IPS-18c (cell line): ENCODE data around the gene GTSE1.

Experiments used
- H3K4me3 ChIP-seq: 2 replicates; pipeline ENCODE4 v1.7.0; 2013; ENCODE audit warnings: low read depth, mild to moderate bottlenecking, low read length, moderate library complexity; ENCODE audit not compliant: insufficient read depth
- H3K9me3 ChIP-seq: one replicate; pipeline ENCODE4 v1.6.1; 2013; ENCODE audit warnings: mild to moderate bottlenecking, low read length, moderate library complexity; ENCODE audit not compliant: control insufficient read depth, insufficient read depth

Gene GTSE1

DNA sequence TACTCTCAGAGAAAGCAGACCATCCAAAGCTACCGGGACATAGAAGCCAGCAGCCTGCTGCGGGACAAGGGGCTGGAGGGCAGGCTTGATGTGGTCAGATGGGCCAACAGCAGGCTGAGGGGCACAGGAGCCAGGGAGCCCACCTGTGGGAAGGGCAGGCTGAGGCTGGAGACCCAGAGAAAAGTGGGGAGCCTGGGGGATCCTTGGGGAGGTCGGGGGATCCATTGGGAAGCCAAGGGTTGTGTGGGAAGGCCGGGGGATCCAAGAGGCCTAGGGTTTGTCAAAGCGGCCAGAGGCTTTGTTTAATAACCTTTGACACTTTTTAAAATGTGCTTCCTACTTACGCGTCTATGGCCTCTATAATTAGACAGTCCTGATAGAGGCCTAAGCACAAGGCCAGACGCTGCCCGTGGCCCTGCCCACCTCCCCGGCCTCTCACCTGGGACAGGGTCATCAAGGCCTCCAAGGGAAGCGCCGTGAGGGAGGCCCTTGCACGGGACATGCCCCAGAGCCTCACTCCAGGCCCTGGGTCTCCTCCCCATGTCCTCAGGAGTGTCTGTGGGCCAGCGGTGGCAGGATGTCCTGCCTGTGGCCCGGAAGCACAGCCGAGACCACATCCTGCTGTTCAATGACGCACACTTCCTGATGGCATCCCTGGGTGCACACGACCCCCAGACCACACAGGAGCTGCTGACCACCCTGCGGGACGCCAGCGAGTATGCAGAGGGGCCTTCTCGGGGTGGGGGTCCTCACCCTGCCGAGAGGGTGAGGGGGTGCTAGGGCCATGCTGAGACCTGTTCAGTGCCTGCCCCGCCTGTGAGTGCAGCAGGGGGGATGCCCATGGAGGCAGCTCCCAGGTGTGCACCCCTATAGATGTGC, 8.6 kb upstream of the GTSE1 start:
- no peak overlapping the region for H3K4me3 ChIP-seq
- no peaks in the 10 kb centered on the region for H3K9me3 ChIP-seq

DNA sequence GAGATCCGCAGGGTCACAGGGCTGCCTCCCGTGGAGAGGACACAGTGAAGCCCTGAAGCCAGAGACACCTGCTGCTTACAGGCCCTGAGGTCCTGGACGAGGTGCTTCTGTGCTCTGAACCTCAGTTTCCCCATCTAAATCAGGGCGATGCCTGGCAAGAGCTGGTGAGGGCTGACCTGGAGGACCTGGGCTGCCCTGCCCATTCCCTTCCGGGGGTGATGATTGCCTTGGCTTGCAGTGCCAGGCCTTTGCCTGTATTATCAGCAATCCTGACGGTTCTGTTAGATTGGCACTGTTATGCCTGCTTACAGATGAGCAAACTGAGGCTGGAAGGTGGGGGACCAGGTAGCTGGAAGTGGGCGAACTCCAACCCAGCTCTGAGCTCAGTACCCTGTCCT, 7.8 kb upstream of the GTSE1 start:
- Histone ChIP-seq H3K9me3 (no peaks in the 10 kb centered on the region), H3K4me3 (no peak overlapping the region)

DNA sequence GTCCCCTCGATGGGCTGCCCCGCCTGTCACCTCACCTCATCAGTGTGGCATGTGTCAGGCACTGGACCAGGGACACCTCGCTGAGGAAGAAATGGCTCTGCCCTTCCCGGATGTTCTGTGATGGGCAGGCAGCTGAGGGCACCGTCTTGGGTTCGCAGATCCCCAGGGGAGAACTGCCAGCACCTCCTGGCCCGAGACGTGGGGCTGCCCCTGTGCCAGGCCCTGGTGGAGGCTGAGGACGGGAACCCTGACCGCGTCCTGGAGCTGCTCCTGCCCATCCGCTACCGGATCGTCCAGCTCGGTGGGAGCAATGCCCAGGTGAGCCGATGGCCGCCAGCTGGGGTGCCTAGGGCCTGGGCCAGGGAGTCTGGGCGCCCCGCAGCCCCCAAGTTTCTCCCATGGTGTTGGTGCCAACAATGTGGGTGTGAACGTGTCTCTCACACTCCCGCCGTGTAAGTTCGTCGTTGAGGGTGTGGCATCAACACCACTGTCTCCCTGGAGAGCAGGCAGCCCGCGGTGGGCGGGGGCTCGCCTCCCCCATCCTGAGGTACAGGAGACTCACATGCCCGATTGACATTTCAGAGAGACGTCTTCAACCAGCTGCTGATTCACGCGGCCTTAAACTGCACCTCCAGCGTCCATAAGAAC, 7.3 kb upstream of the GTSE1 start:
- Histone ChIP-seq H3K4me3 (no peak overlapping the region), H3K9me3 (no peaks in the 10 kb centered on the region)

DNA sequence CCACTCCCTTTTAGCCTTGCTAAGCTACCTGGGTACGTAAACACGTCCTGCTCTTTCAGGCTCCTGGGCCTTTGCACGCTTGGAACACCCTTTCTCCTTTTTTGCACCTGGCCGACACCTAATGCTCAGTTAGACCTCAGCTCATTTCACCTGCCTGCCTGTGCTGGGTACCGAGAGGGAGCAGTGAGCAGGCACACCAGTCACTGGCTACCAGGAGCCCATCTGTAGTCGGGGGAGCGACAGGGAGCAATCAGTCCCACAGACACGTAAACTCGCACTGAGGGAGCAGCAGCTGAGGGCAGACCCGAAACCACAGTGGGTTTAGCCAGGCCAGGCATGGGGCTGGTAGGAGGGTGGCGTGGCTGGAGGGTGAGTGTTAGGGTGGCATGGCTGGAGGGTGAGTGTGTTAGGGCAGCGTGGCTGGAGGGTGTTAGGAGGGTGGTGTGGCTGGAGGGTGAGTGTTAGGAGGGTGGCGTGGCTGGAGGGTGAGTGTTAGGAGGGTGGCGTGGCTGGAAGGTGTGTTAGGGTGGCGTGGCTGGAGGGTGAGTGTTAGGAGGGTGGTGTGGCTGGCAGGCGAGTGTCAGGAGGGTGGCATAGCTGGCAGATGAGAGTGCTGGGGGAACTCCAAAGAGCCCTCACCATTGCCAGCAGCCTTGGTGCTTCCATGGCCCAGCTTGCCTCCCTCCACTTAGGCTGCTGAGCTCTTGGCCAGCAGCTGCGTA, 6.4 kb upstream of the GTSE1 start:
- H3K9me3 ChIP-seq, result no peaks in the 10 kb centered on the region

DNA sequence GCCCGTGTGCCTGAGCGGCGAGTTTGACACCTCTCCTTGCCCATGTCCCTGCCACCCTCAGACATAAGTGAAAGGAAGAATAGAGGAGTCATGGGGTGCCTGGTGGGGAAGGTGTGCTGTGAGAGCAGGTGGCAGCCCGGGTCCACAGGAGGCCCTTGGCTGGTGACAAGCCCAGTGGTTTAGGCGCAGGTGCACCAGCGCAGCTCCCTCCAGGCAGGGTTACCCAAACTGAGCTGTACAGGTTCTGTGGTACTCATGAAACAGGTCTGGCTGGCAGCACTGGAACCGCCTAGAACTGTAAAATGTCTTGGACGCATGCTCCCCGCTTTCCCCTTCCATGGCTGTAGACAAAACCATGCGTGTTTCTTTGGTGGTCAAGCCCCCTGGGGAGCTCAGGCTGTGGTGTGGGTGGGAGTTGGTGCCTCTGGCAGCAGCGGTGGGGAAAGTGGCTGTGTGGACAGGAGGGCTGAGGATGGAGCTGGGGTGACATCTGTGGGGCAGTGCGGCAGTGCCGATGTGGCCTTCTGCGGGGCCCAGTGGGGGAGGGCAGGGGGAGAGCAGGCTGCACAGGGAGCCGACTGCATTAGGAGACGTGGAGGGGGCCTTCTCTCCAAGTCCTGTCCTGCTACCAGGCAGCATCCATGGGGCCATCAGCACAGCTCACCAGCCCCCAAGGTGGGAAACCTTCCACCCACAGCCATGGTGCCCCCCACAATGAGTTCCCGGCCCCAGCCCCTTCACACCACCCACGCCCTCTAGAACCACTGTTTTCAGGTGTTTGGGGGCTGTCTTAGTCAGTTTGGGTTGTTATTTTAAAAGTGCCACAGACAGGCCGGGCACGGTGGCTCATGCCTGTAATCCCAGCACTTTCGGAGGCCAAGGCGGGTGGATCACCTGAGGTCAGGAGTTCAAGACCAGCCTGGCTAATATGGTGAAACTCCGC, 5.6 kb upstream of the GTSE1 start:
- no peaks in the 10 kb centered on the region for H3K9me3 ChIP-seq

More for the DNA sequence above, 6.4 kb upstream of the GTSE1 start:
- H3K4me3 ChIP-seq, result no peak overlapping the region

DNA sequence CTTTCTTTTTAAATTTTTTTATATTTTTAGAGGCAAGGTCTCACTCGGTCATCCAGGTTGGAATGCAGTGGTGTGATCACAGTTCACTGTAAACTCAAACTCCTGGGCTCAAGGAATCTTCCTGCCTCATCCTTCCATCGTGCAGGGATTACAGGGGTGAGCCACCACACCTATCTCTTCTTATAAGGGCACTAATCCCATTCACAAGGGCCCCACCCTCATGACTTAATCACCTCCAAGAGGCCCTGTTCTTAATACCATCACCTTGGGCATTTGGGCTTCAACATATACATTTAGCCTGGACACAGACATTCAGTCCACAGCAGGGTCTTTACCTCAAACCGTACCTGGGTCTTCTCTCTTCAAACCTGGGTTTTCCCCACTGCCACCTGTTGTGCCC, 4.5 kb upstream of the GTSE1 start:
- H3K4me3 ChIP-seq, result no peak overlapping the region
- H3K9me3 ChIP-seq, result no peaks in the 10 kb centered on the region

More for the DNA sequence above, 5.6 kb upstream of the GTSE1 start:
- no peak overlapping the region for H3K4me3 ChIP-seq

DNA sequence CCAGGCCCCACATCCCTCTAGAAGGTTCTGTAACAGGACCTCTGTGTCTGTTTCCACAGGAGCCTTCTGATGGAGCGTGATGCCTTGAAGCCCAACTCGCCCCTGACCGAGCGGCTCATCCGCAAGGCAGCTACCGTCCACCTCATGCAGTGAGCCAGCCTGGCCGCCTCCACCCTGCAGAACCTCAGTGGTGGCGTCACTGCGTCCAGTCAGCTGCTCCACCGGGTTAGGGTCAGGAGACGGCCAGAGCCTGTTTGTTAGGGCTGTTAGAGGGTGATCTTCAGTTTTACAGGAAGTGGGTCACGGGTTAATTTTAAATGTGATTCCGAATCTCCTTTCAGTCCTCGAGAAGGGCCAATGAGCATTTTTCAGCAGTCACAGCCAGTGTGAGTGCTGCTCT, 3.9 kb upstream of the GTSE1 start:
- no peaks in the 10 kb centered on the region for H3K9me3 ChIP-seq
- H3K4me3 ChIP-seq, result no peak overlapping the region

DNA sequence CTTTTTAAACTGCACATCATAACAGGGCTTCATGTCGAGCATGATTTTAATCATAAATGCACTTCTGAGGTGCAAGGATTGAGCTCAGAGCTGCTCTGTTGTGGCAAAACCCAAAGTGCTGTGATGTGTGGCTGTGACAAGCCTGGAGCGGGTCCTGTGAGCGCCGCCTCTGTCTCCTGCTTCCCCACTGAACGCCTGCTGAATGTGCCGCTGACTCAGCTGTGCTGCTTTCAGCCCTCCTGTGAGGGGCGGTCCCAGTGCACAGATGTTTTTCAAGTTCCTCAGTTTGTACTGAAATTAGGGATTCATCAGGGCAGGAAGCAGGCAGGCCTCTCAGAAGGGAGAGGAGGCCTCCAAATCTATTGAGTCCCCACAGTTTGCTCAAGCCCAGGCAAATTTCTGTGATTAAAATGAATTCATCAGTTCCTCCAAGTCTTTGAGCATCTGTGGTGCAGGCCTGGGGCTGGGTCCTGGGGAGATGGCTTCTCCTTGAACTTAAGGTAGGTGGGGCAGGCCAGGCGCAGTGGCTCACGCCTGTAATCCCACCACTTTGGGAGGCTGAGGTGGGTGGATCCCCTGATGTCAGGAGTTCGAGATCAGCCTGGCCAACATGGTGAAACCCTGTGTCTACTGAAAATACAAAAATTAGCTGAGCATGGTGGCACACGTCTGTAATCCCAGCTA, 3.0 kb upstream of the GTSE1 start:
- Histone ChIP-seq H3K9me3 (no peaks in the 10 kb centered on the region), H3K4me3 (no peak overlapping the region)

DNA sequence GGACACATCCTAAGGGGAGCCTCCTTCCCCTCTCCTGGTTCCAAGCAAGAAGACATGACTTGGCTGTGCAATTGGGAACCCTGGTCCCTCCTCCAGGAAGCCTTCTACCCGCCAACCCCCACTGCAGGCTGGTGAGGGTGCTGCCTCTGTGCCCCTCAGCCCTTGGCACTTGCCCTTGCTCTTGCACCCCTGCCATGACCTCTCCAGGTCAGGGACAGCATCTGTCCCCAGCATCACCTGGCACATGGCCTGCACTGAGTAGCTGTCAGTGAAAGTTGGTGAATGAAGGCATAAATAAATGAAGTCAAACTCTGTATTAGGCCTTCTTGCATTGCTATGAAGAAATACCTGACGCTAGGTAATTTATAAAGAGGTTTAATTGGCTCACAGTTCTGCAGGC, 1.9 kb upstream of the GTSE1 start:
- no peaks in the 10 kb centered on the region for H3K9me3 ChIP-seq
- no peak overlapping the region for H3K4me3 ChIP-seq

DNA sequence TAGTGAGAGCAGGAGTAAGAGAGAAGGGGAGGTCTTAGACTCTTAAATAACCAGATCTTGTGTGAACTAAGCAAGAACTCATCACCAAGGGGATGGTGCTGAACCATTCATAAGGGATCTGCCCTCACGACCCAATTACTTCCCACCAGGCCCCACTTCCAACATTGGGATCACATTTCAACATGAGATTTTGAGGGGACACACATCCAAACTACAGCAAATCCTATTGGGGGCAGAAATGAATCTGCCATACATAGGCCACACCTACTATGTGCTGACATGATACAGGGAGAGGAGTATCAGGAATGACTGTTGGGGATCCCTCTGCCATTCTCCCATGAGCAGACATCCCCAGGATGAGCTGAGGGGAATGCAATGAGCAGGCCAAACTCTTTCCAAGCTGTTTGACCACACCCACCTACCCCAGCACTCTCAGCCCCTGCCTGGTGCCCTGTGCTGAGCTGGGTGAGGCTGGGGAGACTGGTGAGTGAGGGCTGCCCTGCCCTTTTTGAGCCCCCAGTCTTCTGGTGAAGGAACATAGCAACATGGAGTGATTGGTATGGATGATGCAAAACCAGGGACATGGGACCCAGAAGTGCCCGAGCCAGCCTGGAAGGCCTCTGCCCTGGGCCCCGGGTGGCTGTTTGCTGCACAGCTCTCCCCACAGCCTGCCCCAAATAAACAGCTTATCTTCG, 1.2 kb upstream of the GTSE1 start:
- Histone ChIP-seq H3K9me3 (no peaks in the 10 kb centered on the region), H3K4me3 (peak overlapping the region; percentile 96)

DNA sequence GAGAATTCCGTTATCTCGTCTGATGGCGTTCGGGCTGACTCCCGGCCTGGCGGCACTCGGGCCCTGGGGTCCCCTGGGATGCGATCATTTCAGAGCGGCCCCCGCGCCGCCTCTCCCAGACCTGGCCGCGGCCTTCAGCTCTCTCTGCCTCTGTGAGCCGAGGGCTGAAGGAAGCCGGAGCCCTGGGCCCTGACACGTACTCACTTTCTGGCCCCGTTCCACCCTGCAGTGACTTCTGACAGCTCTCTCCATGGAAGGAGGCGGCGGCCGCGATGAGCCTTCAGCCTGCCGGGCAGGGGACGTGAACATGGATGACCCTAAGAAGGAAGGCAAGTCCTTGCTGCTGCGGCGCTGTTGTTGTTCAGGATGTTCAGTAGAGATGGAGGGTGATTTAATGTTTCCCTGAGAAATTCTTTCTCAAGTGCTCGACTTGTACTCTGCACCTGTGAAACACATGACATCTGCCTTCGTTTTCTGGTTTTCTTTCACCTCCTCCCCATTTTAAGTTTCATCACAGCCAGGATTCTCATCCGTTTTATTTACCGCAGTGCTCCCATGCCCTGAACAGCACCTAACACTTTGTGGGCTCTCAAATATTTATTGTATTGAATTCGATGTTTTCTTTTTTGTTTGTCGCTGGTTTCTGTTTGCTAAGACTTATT, 612 bp downstream of the GTSE1 start:
- H3K4me3 ChIP-seq, result peak overlapping the region; percentile 96

DNA sequence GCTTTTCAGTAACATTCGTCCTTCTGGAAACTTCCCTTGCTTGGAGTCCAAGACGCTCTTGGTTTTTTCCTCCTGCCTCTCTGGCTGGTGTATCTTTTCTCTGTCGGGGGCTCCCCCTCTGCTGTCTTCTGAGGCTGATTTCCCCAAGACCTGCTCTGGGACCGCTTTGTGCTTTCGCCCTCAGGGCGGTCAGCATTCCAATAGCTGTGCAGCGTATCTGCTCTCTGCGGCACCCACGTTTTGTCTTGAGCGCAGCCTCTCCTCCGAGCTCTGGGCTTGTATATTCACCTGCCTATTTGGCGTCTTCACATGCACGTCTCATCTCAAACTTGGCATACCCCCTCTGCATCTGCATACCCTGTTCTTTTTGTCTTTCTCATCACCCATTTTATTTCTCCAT, 2.4 kb downstream of the GTSE1 start:
- no peaks in the 10 kb centered on the region for H3K9me3 ChIP-seq
- no peak overlapping the region for H3K4me3 ChIP-seq

More for the DNA sequence above, 612 bp downstream of the GTSE1 start:
- no peaks in the 10 kb centered on the region for H3K9me3 ChIP-seq

DNA sequence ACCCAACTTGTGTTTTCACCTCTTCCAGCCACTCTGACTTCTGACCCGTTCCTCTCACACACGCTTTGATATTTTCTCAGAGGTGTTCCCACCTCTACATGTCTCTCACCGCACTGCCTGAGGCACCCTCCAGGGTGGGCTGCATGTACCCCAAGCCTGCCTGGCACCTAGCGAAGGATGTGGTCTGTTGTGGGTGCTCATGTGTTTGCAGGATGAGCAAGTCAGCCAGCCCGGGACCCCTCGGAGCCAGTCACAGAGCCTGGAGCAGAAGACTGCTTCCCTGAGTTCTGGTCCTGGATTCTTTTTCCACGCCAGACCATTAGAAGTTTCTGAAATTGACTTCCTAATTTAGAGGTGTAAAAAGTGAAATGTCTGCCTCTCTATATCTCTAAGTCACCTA, 3.8 kb downstream of the GTSE1 start:
- Histone ChIP-seq H3K4me3 (no peak overlapping the region), H3K9me3 (no peaks in the 10 kb centered on the region)

DNA sequence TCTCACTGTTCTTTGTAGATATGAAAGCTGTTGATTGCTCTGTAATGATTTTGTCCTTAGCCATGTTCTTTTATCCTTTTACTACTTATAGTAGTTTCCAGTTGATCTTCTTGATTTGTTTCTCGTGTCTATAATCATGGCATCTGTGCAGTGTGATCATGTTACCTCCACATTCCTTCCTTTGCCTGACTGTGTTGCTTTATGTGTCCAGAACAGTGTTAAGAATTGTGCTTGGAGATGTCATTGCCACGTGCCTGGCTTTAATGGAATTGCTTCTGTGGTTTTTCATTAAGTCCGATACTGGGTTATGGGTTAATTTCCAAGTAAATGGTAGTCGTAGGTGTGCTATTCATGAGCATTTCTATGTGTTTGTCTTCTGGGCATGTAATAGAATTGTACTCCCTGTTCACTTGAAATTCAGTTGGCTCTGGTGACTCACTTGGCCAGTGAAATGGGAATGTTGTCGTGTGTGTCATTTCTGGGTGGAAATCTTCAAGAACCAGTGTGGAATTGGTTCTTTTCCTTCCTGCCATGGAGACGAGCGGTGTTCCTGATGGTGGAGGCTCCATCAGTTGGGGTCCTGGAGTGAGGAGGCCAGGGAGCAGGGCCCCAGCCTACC, 6.8 kb downstream of the GTSE1 start:
- no peaks in the 10 kb centered on the region for H3K9me3 ChIP-seq
- no peak overlapping the region for H3K4me3 ChIP-seq

DNA sequence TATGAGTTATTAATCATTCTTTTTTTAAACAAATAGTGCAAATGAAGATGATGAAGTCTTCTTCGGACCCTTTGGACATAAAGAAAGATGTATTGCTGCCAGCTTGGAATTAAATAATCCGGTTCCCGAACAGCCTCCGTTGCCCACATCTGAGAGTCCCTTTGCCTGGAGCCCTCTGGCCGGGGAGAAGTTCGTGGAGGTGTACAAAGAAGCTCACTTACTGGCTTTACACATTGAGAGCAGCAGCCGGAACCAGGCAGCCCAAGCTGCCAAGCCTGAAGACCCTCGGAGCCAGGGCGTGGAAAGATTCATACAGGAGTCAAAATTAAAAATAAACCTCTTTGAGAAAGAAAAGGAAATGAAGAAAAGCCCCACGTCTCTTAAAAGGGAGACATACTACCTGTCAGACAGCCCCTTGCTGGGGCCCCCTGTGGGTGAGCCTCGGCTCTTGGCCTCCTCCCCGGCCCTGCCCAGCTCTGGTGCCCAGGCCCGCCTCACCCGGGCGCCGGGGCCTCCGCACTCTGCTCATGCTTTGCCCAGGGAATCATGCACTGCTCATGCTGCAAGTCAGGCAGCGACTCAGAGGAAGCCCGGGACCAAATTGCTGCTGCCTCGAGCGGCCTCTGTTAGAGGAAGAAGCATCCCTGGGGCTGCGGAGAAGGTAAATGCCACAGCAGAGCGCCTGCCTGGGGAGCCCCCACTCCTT, 11.8 kb downstream of the GTSE1 start:
- Histone ChIP-seq H3K9me3 (no peaks in the 10 kb centered on the region), H3K4me3 (no peak overlapping the region)
